ENCODE measurements around the gene RNF227. TPM values are rescaled to one million over a fixed set of nuclear protein-coding genes. Genes with fewer than 3 reads are reported as not detected.

Gene RNF227
- total and polyA plus RNA-seq, 8 donors: 1.0 to 9.3 (median 3.4) TPM; not detected in 1

- peaks cover 32 to 63% (median 62%) of the 10 kb centered on the region in 4 donors for H3K36me3 ChIP-seq
- 69 to 82% (median 75%) methylated on average over 9 of the region's 9 CpGs for WGBS, 5 donors
These were observed 5.0 kb downstream of the RNF227 start for GRCh38 chr17:7911116-7911515.

DNA sequence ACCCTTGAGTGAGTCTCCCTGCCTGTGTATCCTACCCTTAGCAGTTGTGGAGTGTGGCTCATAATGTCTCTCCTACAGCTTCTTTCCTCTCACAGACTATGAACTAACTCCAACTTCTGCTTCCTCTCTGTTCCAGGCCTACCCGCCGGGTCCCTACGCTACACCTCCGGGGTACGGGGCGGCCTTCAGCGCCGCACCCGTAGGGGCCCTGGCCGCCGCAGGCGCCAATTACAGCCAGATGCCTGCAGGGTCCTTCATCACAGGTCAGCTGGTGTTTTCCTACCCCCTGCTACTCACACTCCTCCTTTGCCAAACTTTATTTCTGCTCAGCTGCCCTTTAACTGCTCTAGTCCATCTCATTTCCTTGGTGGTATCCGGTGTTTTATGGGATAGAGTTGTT is 5.4 kb downstream of the RNF227 start:
- intact Hi-C loops (cut with DNase I; ENCODE audit: low total_unique reads): no loop called here
- peaks cover 9 to 37% (median 27%) of the 10 kb centered on the region in 4 donors for H3K4me1 ChIP-seq
- no peaks in the 10 kb centered on the region for H3K9me3 ChIP-seq
- no peak for DNase-seq
- no peak overlapping the region for H3K27ac ChIP-seq
- peaks cover 37 to 67% (median 66%) of the 10 kb centered on the region in 4 donors for H3K36me3 ChIP-seq
- 91 to 97% (median 95%) methylated on average over 13 of the region's 13 CpGs for WGBS, 5 donors
- no peaks in the 10 kb centered on the region for H3K27me3 ChIP-seq
- H3K4me3 ChIP-seq: no peak overlapping the region
- TF ChIP-seq CTCF (IDR thresholded peaks at IDR 0.05): no peak
- TF ChIP-seq EP300 (IDR thresholded peaks at IDR 0.05): no peak
- TF ChIP-seq POLR2A (IDR thresholded peaks at IDR 0.05): no peak
- TF ChIP-seq POLR2AphosphoS5 (IDR thresholded peaks at IDR 0.05): no peak

More at GRCh38 chr17:7911116-7911515, 5.0 kb downstream of the RNF227 start:
- DNase-seq: no peak
- Histone ChIP-seq H3K4me1 (peaks cover 11 to 38% (median 28%) of the 10 kb centered on the region in 4 donors), H3K27me3 (no peaks in the 10 kb centered on the region), H3K9me3 (no peaks in the 10 kb centered on the region), H3K27ac (no peak overlapping the region), H3K4me3 (no peak overlapping the region)
- no peak for TF ChIP-seq CTCF (IDR thresholded peaks at IDR 0.05)
- TF ChIP-seq EP300 (IDR thresholded peaks at IDR 0.05): no peak
- TF ChIP-seq POLR2A (IDR thresholded peaks at IDR 0.05): no peak
- no peak for TF ChIP-seq POLR2AphosphoS5 (IDR thresholded peaks at IDR 0.05)
- intact Hi-C loops (cut with DNase I; ENCODE audit: low total_unique reads): no loop called here

- H3K4me1 ChIP-seq: peaks cover 9 to 34% (median 23%) of the 10 kb centered on the region in 4 donors
- intact Hi-C loops (cut with DNase I; ENCODE audit: low total_unique reads): no loop called here
- no peaks in the 10 kb centered on the region for H3K27me3 ChIP-seq
- no peak for TF ChIP-seq POLR2AphosphoS5 (IDR thresholded peaks at IDR 0.05)
- no peak for TF ChIP-seq CTCF (IDR thresholded peaks at IDR 0.05)
- no peak for TF ChIP-seq POLR2A (IDR thresholded peaks at IDR 0.05)
- no peak for TF ChIP-seq EP300 (IDR thresholded peaks at IDR 0.05)
- no peak overlapping the region for H3K27ac ChIP-seq
- H3K4me3 ChIP-seq: no peak overlapping the region
- 94 to 97% (median 94%) methylated on average over 15 of the region's 15 CpGs for WGBS, 5 donors
- no peak for DNase-seq
- no peaks in the 10 kb centered on the region for H3K9me3 ChIP-seq
- H3K36me3 ChIP-seq: peaks cover 41 to 72% (median 70%) of the 10 kb centered on the region in 4 donors
These were observed 5.8 kb downstream of the RNF227 start for GRCh38 chr17:7910281-7910680.

- peaks cover 8 to 22% (median 12%) of the 10 kb centered on the region in 4 donors for H3K4me1 ChIP-seq
- intact Hi-C loops (cut with DNase I; ENCODE audit: low total_unique reads): no loop called here
- H3K9me3 ChIP-seq: no peaks in the 10 kb centered on the region
- no peak for DNase-seq
- no peak overlapping the region for H3K27ac ChIP-seq
- H3K36me3 ChIP-seq: peaks cover 53 to 83% (median 82%) of the 10 kb centered on the region in 4 donors
- TF ChIP-seq CTCF (IDR thresholded peaks at IDR 0.05) (no peak), POLR2A (IDR thresholded peaks at IDR 0.05) (no peak), EP300 (IDR thresholded peaks at IDR 0.05) (no peak), POLR2AphosphoS5 (IDR thresholded peaks at IDR 0.05) (no peak)
- WGBS, 5 donors: 88 to 93% (median 92%) methylated on average over 15 to 29 of the region's 29 CpGs
- H3K27me3 ChIP-seq: no peaks in the 10 kb centered on the region
- no peak overlapping the region for H3K4me3 ChIP-seq
These were observed 7.0 kb downstream of the RNF227 start for GRCh38 chr17:7909089-7909488.

All from stomach (tissue), 9 donors.